T-helper 1 cell treated with Interleukin-12 subunit alpha and Interleukin-12 subunit beta and Interleukin-4 antibody, amounts not matched to agents 30 ng/mL and 1 ng/mL, for 36 hours (primary cell): ENCODE data around the gene CCBE1. TPM values are rescaled to one million over a fixed set of nuclear protein-coding genes. Genes with fewer than 3 reads are reported as not detected.

Source experiments
- intact Hi-C: fragments of 100-400 bp; cut with micrococcal nuclease; formaldehyde crosslinking; loops from one replicate; pipeline ENCODE4 v1.15.1; 2024
- total RNA-seq: library from RNA; stranded (reverse); gene quantifications from 2 replicates; pipeline ENCODE4 v1.2.3, GENCODE V29; 2022

The CCBE1 gene
- total RNA-seq, 1 donor from 2014 or later = not detected

DNA sequence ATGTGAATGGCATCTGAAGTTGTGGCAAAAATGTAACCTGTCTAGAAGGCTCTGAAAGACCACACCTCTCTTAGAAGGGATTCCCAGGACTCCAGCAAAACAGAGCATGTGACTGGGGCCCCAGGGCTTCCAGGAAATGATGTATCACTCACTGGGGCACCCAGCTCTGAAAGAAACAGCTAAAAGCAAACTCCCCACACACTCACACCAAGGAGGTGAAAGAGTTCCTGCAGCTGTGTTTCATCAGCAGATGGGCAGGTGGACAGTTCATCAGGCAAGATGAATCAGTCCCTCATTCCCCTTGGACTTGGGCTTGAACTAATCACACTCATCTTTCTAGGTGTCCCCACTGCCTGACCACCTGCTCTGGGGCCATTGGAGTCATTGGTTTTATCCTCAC, 76.2 kb downstream of the CCBE1 start:
- intact Hi-C loops = no loop called here

DNA sequence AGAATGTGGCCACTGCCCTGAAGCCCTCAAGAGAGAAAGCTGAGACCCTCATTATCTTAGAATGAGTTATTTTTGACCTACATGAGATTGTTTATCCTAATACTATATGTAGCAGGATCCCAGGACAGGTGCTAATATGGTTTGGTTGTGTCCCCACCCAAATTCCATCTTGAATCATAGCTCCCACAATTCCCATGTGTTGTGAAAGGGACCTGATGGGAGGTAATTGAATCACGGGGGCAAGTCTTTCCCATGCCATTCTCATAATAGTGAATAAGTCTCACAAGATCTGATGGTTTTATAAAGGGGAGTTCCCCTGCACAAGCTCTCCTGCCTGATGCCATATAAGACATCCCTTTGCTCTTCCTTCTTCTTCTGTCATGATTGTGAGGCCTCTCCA, 76.8 kb downstream of the CCBE1 start:
- intact Hi-C loops = no loop called here

DNA sequence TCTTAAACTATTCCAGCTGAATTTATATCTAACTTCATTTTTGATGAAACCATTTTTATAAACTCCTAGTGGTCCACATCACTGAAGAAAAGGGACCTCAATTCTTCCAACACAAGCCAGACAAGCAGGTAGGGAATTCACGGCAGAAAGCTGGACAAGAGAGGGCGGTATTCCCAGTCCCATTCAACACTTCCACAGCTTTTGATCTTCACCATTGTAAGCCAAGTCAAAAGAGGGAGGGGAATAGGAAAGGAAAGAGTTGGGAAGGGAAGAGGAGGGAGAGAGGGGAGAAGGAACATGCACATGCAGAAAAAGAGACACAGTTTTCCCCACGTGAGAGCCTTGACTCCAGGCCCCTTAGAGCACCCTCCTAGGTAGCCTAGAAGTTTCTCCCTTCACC, 77.4 kb downstream of the CCBE1 start:
- intact Hi-C loops = no loop called here

DNA sequence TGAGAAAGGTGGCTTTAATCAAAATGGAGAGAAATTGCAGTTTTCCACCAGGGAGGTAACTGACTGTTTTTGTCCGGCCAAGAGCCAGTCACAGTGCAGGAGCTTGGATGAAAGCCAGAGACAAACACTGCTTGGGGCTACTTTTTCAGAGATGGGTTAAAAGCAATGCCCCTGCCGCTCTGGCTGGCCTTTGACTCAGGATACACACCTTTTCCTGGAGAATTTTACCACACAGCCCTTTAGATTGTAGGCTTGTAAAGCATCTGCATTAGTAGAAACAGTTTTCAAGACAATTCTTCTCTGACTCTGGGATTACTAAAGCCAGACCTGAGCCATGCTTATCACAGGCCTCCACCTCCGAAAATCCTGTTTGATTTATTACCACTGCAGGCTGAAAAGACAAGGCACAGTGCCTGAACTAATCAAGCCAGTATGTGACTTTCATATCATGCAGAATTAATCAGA, 79.7 kb downstream of the CCBE1 start:
- intact Hi-C loops = no loop called here

DNA sequence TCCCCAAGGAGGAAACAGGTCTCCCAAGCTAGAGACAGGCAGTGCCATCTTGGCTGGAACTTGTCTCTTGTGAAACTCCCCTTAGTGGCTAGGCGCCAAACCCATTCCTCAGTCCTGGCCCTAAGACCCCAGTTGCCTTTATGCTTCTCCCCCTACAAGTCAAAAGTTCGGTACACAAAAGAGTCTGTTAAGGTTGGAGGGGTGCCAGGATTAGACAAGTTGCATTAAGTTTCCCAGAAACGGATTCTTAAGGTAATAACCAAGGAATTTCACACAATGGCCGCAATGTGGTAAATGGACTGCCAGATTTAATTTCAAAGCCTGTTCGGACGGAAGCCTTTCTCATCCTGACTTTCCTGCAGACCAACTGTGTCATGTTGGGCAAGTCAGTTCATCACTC, 80.7 kb downstream of the CCBE1 start:
- intact Hi-C loops = no loop called here

DNA sequence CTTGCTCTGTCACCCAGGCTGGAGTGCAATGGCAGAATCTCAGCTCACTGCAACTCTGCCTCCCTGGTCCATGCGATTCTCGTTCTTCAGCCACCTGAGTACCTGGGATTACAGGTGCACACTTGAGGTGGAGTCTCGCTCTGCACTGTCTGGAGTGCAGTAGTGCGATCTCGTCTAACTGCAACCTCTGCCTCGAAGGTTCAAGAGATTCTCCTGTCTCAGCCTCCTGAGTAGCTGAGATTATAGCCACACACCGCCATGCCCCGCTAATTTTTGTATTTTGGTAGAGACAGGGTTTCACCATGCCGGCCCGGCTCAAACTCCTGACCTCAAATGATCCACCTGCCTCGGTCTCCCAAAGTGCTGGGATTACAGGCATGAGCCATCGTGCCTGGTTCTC, 83.3 kb downstream of the CCBE1 start:
- intact Hi-C loops = no loop called here

DNA sequence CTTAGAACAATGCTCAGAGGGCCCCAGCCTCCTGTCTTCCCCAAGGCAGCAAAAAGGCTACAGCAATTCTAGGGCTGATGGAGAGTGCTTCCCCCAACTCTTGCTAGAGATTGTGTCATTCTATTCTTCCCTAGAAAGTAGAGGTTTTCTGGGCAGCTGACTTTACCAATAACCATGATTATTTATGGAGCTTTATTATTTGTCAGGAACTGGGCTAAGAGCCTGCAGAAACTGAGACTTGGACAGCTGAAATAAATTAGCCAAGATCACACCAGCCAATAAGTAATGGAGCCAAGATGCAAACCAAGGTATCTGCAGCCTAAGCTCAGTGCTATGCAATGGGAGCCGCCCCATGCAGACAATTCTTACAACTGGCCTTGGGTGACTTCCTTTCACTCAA, 84.8 kb downstream of the CCBE1 start:
- intact Hi-C loops = no loop called here

DNA sequence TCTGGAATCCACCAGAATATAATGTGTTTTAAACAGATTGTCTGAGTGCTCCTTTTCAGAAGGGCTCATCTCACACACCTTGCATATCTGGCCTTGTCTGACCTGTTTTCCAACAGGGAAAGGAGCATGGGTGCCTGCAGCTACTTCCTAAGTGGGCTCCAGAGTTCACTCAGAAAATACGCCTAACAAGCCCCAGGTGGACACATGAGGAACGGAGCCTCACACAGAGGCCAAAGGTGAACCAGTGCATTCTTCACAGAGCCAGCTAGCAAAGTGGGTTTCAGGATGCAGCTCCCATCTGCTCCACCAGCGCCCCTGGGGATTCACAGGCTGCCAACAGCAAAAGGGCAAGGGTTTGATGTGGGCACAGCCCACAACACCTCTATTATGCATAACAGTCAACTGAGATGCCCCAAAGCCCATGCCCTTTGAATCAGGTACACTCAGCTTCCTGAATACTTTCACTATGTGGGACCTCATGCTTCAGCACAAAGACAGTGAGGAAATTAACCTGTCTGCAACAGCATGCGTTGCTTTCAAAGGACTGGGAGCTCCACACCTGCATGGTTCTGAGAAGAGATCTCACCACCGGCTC, 86.6 kb downstream of the CCBE1 start:
- intact Hi-C loops = no loop called here

DNA sequence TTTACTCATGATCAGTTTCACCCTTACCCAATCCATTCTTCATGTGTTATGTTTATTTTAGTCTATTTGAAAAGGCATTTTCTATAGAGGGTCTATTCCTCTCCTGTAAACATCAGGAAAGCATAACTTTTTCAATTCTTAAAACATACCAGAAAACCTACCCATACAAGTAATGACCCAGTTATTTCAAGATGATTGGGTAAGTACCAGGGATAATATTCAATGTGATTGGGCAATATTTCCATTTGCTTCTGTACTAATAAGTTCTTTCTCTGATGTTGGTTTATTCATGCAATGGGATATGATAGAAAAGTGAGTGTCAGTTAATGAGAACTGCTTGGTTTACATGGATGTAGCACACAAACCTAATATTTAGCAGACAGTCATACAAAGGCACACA, 87.6 kb downstream of the CCBE1 start:
- intact Hi-C loops = no loop called here

DNA sequence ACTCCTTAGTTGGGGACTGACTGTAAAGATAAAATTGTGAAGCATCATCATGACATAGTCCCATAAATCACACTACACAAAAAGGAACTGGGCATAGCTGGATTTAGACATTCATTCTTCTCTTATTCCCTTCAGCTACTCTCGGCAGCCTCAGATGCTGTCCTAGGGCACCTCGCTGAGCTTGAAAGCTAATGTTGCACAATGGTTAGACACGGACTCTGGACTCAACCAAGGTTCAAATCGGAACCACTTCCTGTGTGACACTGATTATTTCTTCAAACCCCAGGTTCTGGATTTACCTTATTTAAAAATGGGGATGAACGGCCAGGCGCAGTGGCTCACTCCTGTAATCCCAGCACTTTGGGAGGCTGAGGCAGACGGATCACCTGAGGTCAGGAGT, 89.8 kb downstream of the CCBE1 start:
- intact Hi-C loops = no loop called here

DNA sequence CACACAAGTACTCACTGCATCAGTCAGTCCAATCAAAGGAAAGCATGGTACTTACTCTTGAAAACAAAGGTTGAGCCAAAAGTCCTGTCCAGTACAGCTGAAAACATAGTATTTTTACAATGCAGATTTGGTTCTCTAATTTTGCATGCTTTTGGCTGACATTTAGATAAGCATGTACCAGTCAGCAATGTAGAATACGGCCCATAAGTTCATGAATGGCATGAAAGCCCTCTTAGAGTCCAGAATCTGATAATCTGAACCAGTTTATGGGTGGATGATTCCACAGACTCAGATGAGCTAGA, 90.2 kb downstream of the CCBE1 start:
- intact Hi-C loops = no loop called here

DNA sequence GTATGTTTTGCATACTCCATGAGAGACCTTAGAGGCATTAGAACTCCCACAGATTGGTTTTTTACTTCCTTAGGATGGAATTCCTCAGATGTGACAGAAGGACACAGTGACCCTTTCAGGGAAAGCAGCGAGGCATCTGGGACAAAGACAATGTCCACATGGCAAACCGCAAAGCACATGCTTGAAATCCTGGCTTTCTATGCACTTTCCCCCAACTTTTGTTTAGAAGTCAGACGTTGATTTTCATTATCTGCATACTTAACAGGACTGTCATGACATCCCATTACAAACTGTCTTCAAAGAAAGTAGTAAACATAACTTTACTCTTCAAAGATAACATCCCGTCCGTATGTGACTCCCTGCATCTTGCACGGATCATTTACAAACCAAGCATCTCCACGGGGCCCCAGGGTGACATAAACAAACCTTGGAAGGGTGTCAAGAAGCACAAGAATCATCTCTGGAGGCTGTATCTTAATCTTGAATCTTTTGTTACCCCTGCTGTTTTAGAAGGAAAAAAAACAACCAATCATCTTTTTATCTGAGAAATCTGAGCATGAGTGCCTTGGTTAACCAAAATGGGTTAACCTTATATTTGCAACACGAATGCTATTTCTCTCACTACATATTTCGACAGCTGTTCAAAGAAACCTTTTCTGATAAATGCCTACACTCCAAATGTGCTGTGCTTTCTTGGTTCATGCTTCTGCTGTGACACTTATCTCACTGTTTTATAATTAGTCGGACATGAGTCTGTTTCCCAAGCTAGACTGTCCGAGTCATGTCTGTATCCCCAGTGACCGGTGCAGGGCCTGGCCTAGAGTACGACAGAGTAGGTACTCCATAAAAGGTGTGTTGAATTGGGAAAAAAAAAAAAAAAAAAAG, 90.8 kb downstream of the CCBE1 start:
- intact Hi-C loops = no loop called here

DNA sequence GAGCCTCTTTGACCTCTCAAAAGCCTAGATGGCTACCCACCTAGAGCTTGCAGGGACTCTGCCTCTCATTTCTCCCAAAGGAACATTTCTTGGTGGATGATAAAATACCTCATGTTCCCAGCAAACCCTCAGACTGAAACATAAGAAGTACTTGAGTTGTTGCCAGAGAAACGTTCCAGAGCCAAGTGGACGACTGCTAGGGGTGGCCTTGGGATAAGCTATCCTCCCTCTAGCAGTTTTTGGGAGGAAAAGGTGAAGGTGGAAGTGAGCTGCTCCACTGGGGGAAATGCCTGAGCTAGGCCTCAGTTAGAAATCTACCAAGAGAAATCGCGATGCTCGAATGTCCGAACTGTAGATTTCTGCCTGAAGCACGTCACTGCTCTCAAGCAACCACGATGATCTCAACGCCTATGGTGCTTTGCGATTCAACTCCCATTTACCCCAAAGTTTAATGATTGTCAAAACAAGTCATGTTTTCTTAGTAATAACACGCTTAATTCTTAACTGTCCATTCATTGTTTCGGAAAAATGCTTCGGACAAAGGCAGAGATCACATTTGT, 91.5 kb downstream of the CCBE1 start:
- intact Hi-C loops = no loop called here

DNA sequence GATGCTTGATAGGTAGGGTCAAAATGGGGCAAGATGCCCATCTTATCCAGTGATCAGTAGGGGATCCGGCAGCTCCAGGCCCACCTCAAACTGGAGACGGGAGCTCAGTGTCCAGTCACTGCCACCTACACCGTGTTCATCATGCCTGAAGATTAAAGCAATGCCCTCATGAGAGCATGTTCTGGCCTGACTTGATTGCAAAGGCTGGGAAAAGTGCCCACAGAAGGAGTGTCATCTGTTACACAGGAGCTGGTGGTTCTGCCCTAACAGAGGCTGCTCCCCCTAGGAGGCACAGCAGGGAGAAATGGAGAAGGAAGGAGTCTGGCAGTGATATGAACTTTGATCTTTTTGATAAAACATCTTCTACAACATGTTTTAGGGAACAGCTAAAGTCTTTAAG, 92.3 kb downstream of the CCBE1 start:
- intact Hi-C loops = no loop called here

DNA sequence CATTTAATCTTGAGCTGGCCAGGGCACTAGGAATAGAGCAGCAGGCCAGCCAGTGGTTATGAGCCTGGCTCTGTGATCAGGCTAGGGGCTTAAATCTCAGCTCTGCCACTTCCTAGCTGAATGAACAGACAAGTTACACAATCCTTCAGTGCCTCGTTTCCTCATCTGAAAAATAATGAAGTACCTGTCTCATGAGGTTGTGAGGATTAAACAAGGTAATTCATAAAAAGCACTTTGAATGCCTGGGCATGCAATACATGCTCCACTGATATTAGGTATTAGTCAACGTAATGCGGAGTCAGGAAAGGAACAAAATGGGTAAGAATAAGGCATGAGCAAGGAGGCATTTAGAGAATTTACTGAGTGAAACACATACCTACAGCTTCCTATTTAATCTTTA, 100.2 kb downstream of the CCBE1 start:
- intact Hi-C loops = no loop called here

DNA sequence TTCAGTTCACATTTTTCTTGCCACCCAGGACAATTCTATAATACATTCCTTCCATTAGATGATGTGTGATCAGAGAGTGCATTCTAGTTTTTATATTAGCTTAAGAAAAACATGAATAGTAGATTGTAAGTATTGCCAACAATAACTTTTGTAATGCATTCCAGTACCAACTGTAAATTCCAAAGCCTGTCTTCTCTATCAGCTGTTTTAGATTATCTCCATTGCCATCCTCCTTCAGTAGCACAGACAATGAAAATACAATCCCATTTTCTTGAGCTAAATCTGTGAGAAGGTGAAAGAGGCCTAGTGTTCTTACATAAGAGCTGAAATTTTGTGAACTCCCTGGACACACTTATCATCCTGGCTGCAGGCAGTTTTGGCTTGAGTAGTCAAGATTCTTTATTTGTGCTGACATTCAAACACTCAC, 103.9 kb downstream of the CCBE1 start:
- intact Hi-C loops = no loop called here

DNA sequence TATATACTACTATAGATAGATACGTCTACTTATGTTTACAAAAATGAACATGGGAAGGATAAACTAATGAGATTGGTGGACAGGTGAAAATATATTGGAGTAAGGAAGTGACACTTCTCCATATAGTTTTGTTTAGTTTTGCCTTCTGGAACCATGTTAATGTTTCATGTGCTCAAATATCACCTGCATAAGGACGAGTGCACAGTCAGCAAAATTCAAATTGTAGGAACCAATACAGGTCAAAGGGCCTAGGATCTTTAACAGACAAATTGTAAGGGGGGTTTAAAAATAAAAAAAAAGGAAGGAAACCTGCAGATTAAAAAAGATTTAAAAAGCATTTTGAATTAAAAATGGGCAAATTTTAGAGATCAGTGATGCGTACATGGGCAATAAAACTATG, 104.6 kb downstream of the CCBE1 start:
- intact Hi-C loops = no loop called here

DNA sequence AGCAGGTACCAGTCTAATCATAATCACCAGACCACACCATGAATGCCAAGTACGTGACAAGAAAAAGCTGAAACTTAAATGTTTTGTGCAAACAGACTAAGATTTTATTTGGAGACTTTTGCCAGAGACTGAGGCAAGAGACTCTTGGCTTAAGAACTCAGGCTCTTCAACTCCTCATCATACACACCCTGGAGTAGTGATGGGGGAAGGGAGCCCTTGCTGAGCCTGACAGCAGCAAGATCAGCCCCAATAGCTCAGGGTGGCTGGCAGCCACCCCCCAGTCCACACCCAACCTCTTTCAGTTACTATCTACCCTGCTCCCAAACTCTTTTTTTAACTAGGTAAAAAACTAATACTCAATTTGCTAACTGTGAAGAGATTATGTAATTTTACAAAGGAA, 114.8 kb downstream of the CCBE1 start:
- intact Hi-C loops = no loop called here

DNA sequence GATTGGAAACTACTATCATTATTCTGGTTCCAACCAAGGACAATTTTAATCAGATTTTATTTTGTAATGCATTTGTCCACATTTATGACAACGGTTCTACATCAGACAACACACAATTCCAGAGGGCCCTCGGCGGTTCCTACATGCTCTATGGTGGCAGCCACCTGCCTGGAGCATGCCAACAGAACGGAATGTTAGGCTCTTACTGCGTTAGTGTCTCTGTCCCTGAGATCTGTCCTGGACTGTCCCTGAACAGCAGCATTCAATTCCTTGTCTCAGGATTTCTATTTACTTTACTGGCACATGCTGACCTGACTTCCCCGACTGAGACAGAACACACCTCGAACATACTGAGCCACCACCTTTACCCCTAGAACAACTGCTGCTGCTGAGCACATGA, 117.7 kb downstream of the CCBE1 start:
- intact Hi-C loops = no loop called here

DNA sequence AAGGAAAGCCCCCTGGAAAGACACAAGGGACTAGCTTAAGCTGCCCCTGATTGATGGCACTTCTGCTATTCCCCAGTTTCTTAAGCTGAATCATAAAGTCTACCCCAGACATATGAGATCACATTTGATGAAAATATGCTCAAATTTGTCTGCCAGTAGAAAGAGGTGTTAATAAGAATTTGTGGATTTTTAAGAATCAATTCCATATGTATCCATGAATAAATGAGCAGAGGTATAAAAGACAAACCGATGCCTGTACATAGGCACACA, 119.9 kb downstream of the CCBE1 start:
- intact Hi-C loops = no loop called here

DNA sequence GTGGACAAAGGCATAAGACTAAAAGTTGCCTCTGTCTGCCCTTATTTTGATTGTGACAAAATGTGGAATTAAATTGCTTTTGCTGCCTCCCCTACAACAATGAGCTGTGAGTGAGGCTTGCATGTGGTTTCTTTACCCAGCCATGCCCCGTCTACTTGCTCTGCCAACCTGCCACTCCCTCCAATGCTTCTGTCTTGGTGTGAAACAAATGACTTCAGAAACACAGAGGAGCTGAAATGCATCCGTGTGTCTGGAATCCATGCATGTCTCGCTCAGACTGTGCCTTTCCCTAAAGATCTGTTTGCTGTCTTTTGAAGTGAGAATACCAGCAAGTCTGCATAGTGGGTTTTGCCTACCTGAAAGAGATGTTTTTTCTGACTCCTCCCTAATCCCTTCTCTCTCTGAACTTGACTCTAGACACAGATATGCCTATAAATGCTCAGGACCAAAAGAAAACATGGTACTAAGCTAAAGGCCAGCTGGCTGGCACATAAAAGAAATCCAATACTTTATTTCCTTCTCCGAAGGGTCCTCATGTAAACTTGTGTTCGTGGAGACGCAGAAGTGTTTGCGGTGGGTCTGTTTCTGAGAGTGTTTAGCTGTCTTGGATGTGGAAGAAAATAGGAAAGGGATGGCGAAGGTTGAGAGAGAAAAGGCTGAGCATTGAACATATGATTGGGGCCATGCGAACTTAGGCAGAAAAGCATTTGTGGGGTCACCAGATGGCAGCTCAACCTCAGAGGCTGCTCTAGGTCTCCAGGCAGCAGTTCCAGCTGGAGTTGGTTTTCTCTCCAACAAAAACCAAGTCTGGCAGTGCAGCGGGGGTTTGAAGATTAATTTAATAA, 120.5 kb downstream of the CCBE1 start:
- intact Hi-C loops = no loop called here

DNA sequence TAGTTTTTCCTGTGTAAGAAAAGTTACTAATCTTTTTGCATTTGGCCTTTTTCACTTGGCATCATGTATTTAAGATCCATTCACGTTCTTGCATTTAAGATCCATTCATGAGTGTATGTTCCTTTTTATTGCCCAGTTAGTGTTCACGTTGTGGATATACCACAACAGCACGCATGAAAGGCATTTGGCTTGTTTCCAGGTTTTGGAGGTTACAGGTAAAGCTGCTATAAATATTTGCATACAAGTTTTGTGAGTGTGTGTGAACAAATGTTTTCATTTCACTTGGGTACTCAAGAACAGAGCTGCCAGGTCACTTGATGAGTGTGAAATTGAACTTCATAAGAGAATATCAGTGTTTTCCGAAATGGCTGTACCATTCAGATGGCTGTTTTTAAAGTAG, 121.2 kb downstream of the CCBE1 start:
- intact Hi-C loops = no loop called here
